Brain microvascular endothelial cell (primary cell): ENCODE measurements around the gene TRAF3IP1.

Experiments used
- DNase-seq: peaks from one replicate; pipeline ENCODE4 v3.0.0-alpha.2; 2020
- H3K27ac ChIP-seq: fragments of 250-450 bp; sonication (Bioruptor Pico); 2 replicates; pipeline ENCODE4 v1.5.1; 2020; ENCODE audit warnings: mild to moderate bottlenecking, moderate library complexity
- H3K27me3 ChIP-seq: fragments of 250-450 bp; sonication (Bioruptor Pico); replicated peaks from 2 replicates; pipeline ENCODE4 v1.5.1; 2020; ENCODE audit warnings: mild to moderate bottlenecking
- H3K36me3 ChIP-seq: fragments of 250-450 bp; sonication (Bioruptor Pico); replicated peaks from 2 replicates; pipeline ENCODE4 v1.5.1; 2020; ENCODE audit warnings: mild to moderate bottlenecking
- H3K4me3 ChIP-seq: 2 replicates; pipeline ENCODE4 v1.5.1; 2011; ENCODE audit warnings: low read depth, mild to moderate bottlenecking, control low read depth, low read length, moderate library complexity
- in situ Hi-C: cut with HindIII; loops from 2 replicates; pipeline ENCODE4 v1.10.0; 2017; ENCODE audit warnings: low sequenced_read_pairs, low pct_ligation_motif_present
- TF ChIP-seq, protein P1 (sequence below): IDR thresholded peaks from 2 replicates; pipeline ENCODE4 v1.5.1; 2011; ENCODE audit warnings: low read depth, mild to moderate bottlenecking, moderate library complexity, low read length, control low read depth, inconsistent platforms; ENCODE audit errors: missing control alignments

Gene TRAF3IP1

DNA sequence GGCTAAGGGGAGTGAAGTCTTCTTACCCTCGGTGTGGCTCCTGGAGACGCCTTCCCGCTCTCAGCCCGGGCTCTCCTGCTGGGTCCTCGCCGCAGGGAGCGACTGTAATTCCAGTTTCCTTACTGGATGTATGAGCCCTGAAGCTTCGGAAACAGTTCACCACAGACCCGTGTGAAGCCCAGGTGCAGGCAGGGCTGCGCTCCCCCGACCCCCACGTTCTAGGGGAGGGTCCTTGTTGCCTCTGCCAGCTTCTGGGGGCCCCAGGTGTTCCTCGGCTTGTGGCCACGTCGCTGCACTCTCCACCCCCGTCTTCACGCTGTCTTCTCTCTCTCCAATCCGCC is 101.3 kb downstream of the TRAF3IP1 start:
- Histone ChIP-seq H3K4me3 (no peak overlapping the region), H3K27me3 (no peaks in the 10 kb centered on the region), H3K36me3 (no peaks in the 10 kb centered on the region), H3K27ac (no peak overlapping the region)
- no peak for DNase-seq
- TF ChIP-seq, protein P1, sequence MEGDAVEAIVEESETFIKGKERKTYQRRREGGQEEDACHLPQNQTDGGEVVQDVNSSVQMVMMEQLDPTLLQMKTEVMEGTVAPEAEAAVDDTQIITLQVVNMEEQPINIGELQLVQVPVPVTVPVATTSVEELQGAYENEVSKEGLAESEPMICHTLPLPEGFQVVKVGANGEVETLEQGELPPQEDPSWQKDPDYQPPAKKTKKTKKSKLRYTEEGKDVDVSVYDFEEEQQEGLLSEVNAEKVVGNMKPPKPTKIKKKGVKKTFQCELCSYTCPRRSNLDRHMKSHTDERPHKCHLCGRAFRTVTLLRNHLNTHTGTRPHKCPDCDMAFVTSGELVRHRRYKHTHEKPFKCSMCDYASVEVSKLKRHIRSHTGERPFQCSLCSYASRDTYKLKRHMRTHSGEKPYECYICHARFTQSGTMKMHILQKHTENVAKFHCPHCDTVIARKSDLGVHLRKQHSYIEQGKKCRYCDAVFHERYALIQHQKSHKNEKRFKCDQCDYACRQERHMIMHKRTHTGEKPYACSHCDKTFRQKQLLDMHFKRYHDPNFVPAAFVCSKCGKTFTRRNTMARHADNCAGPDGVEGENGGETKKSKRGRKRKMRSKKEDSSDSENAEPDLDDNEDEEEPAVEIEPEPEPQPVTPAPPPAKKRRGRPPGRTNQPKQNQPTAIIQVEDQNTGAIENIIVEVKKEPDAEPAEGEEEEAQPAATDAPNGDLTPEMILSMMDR: no peak
- in situ Hi-C loops: no loop called here

DNA sequence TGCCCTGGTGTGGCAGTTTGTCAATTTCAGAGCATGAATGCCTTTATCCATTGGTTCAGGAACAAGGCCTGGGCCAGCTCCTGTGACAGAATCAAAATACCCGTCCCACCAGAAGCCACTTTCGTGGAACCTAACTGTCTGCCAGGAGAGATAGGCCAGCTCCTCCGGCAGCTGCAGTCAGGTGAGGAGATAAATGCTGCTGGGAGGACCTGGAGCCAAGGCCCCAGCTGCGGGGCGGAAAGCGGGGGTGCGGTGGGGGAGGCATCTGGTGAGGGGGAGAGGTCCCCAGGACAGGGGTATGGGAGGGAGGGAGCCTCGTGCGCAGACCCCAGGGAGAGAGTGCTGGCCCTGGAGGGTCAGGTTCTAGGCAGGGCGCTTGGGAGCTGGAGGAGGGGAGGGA is 102.0 kb downstream of the TRAF3IP1 start:
- H3K27me3 ChIP-seq: no peaks in the 10 kb centered on the region
- H3K4me3 ChIP-seq: no peak overlapping the region
- no peaks in the 10 kb centered on the region for H3K36me3 ChIP-seq
- DNase-seq: no peak
- H3K27ac ChIP-seq: no peak overlapping the region
- TF ChIP-seq, protein P1: no peak
- in situ Hi-C loops: no loop called here

DNA sequence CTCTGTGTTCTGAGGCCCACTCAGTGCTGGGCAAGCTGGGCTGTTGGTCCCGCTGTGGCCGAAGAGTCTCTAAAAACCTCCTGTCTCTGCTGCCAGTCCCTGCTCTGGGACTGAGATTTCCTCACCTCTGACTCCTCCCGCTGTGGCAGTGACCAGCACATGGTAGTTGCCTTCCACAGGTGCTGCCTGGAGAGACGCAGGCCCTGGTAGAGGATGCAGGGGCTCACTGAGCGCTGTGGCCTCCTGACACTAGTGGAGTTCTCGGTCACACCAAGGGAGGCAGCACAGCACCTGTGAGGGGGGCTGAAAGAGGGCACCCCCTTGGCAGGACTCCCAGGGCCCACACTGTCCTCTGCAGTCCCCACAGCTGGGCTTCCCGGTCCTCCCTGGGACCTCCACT is 102.6 kb downstream of the TRAF3IP1 start:
- TF ChIP-seq, protein P1: no peak
- H3K27ac ChIP-seq: no peak overlapping the region
- in situ Hi-C loops: no loop called here

DNA sequence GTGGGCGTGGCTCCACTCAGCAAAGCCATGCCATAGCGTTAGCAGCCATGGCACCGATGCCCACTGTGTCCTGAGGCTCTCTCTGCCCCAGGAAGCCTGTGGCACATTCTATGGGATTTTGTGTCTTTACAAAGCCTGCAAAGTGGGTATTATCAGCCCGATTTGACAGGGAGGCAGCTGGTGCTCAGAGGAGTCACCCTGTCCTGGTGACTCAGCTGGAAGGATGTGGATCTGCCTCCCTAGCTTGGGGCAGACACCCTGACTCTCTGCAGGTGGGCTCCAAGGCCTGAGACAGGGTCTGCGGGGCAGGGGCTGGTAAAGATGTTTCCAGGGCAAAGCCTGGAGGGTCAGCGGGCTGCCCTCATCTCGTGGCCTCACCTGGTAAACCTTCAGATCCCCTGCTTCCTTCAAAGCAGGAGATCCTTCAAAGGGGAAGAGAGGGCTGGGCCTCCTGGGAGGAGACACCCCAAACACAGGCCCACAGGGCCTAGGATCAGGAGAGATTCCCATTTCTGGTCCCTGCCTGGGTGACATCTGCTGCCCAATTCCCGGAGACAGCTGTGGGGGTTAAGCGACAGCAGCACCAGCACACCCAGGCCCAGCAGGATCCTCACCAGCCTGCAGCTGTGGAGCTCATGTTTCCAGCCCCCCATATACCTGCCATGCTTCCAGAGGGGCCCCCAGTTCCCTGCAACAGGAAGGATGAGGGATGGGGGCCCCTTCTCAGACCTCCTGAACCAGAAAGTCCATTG is 103.4 kb downstream of the TRAF3IP1 start:
- no peaks in the 10 kb centered on the region for H3K36me3 ChIP-seq
- H3K27ac ChIP-seq: peak overlapping the region; percentile 45
- no peak for DNase-seq
- TF ChIP-seq, protein P1: no peak
- no peaks in the 10 kb centered on the region for H3K27me3 ChIP-seq
- no peak overlapping the region for H3K4me3 ChIP-seq
- in situ Hi-C loops: no loop called here

More for the DNA sequence above, 102.6 kb downstream of the TRAF3IP1 start:
- no peak for DNase-seq
- no peak overlapping the region for H3K4me3 ChIP-seq
- H3K27me3 ChIP-seq: no peaks in the 10 kb centered on the region
- no peaks in the 10 kb centered on the region for H3K36me3 ChIP-seq

DNA sequence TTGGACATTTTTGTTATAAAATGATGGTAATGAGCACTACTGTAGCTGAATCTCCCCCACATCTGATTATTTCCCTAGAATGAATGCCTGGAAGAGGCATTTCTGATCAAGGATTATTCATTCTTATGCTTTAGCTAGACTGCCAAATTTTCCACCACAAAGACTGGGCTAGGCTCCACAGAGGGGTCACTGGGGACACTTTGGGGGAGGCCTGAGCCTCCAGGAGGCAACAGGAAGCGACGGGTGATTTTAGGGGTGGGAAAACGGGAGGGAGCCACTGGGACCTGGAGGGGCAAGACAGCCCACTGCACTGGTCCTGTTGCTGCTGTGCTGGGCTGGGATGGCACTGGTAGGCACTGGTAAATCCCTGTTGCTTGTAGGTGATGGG is 104.0 kb downstream of the TRAF3IP1 start:
- no peaks in the 10 kb centered on the region for H3K36me3 ChIP-seq
- TF ChIP-seq, protein P1: no peak
- in situ Hi-C loops: no loop called here
- no peaks in the 10 kb centered on the region for H3K27me3 ChIP-seq
- no peak overlapping the region for H3K4me3 ChIP-seq
- H3K27ac ChIP-seq: peak overlapping the region; percentile 45
- DNase-seq: no peak

DNA sequence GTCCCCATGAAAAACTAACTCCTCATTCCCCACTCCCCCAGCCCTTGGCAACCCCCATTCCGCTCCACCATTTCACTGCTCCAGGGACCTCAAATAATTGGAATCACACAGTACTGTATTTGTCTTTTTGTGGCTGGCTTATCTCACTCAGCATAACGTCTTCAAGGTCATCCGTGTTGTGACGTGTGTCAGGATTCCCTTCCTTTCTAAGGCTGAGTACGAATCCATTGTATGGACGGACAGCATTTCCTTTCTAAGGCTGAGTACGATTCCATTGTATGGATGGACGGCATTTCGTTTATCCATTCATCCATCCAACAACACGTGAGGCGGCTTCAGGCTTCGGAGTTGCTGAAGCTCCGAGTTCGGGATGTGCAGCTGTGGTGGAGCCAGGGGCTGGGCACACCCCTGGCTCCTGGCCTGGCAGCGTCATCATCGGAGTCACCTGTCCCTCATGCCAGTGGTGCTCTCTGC is 105.2 kb downstream of the TRAF3IP1 start:
- TF ChIP-seq, protein P1: no peak
- no peaks in the 10 kb centered on the region for H3K27me3 ChIP-seq
- peak overlapping the region; percentile 96 for H3K27ac ChIP-seq
- H3K36me3 ChIP-seq: peaks cover 4% of the 10 kb centered on the region
- no peak for DNase-seq
- H3K4me3 ChIP-seq: peak overlapping the region; percentile 81
- in situ Hi-C loops: no loop called here
